Fibroblast of the aortic adventitia (primary cell): ENCODE data around the gene PLAGL2. TPM values are rescaled to one million over a fixed set of nuclear protein-coding genes. Genes with fewer than 3 reads are reported as not detected.
"Not testable (repeated sequence)": the region's sequence is repeated elsewhere in the genome, so short reads cannot be mapped to it uniquely, and the experiment has no call there.

ENCODE experiments used
- DNase-seq: peaks from one replicate; pipeline ENCODE4 v3.0.0-alpha.2; 2010; ENCODE audit warnings: low read depth
- H3K4me3 ChIP-seq: 2 replicates; pipeline ENCODE4 v1.5.1; 2011; ENCODE audit warnings: low read depth, mild to moderate bottlenecking, control low read depth, low read length, moderate library complexity
- CTCF ChIP-seq: IDR thresholded peaks from 2 replicates; pipeline ENCODE4 v1.5.1; 2011; ENCODE audit warnings: mild to moderate bottlenecking, low read length, control low read depth, inconsistent platforms; ENCODE audit not compliant: insufficient read depth
- total RNA-seq: library from RNA; depleted of rRNA; stranded (reverse); fragments of >200 nt; gene quantifications from 2 replicates; pipeline ENCODE4 v1.2.3, GENCODE V29; 2012; ENCODE audit warnings: low replicate concordance

Gene PLAGL2, protein sequence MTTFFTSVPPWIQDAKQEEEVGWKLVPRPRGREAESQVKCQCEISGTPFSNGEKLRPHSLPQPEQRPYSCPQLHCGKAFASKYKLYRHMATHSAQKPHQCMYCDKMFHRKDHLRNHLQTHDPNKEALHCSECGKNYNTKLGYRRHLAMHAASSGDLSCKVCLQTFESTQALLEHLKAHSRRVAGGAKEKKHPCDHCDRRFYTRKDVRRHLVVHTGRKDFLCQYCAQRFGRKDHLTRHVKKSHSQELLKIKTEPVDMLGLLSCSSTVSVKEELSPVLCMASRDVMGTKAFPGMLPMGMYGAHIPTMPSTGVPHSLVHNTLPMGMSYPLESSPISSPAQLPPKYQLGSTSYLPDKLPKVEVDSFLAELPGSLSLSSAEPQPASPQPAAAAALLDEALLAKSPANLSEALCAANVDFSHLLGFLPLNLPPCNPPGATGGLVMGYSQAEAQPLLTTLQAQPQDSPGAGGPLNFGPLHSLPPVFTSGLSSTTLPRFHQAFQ
- 1.8 and 4.2 TPM in 2 replicates for total RNA-seq

- peak; percentile 74 for DNase-seq
- peak within 1 kb of the TSS; percentile 100 for H3K4me3 ChIP-seq
- peak; percentile 1 for TF ChIP-seq CTCF
Measured at GRCh38 chr20:32207626-32208498, at the start of gene PLAGL2, which contains the start of gene POFUT1. Gene PLAGL2 (minus strand): TSS chr20:32207743. CDS start chr20:32202178, 5,565 bp downstream. Gene POFUT1 (plus strand): TSS chr20:32207880. CDS start chr20:32207942, 62 bp downstream.

DNA sequence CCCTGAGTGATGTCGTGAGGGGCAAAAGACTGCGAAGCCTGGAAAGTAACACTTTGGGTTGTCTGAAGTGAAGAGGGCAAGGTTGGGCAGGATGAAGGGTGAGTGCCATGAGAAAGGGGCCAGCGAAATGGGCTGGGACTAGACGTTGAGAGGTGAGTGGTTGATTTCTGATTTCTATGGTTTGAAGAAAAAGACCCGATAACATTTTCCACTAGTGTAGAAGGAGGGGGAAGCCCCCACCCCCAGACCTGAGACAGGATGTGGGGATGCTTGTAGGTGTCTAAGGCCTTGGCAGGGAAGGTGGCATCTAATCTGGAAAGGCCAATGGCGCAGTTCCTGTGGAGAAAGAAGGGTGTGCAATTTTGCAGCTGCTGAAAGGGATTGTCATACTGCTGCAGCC is 44.6 kb upstream of the PLAGL2 start:
- no peak for TF ChIP-seq CTCF
- no peak for DNase-seq
- H3K4me3 ChIP-seq, result no peak overlapping the region

DNA sequence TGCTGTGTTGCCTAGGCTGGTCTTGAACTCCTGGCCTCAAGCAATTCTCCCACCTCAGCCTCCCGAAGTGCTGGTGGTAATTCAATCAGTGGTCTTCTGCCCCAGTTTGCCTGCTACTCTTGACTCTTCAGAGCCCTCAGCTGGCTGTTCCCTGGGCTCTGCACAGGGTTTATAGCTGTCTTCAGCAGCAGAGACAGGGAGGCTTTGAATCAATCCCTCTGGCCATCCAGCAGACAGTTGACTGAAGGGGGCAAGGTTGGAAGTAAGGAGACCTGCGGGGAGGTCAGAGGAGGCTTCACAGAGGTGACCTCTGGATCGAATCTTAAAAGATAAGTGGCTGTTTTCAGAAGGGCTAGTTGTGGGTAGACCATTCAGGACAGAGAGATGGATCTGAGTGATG is 43.9 kb upstream of the PLAGL2 start:
- no peak overlapping the region for H3K4me3 ChIP-seq
- no peak for TF ChIP-seq CTCF
- DNase-seq, result no peak

DNA sequence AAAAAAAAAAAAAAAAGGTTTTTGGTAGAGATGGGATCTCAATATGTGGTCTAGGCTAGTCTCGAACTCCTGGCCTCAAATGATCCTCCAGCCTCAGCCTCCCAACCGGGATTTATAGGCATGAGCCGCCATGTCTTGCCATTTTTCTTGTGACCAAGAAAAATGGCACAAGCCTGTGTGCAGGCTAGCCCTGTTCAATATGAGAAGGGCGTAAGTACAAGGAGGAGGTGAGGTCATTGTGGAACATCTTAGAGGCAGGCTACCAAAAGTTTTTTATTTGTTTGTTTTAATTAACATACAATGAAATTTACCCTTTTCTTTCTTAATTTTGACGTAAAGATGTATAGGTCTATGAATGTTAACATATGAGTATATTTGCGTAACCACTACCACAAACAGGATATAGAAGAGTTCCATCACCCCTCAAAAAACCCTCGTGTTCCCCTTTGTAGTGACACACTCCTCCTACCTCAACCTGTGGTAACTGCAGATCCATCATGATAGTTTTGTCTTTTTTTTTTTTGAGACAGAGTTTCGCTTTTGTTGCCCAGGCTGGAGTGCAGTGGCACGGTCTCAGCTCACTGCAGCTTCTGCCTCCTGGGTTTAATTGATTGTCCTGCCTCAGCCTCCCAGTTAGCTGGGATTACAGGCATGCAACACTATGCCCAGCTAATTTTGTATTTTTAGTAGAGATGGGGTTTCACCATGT is 41.6 kb upstream of the PLAGL2 start:
- H3K4me3 ChIP-seq, result no peak overlapping the region
- TF ChIP-seq CTCF, result no peak
- DNase-seq, result no peak

DNA sequence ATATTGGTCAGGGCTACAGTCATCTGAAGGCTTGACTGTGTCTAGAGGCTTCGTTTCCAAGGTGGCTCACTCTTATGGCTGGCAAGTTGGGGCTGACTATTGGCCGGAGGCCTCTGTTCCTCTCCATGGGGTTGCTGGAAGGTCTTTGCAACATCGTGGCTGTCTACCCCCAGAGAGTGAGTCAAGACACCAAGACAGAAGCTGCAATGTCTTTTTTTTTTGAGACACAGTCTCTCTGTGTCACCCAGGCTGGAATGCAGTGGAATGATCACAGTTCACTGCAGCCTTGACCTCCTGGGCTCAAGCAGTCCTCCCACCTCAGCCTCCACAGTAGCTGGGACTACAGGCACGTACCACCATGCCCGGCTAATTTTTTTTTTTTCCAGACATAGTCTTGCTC is 40.5 kb upstream of the PLAGL2 start:
- no peak for TF ChIP-seq CTCF
- DNase-seq, result no peak
- H3K4me3 ChIP-seq, result no peak overlapping the region

GRCh38 chr20:32246208-32246607 is 38.7 kb upstream of the PLAGL2 start:
- not testable (repeated sequence) for DNase-seq, H3K4me3 ChIP-seq
